HFFc6 (cell line): ENCODE data around the gene GRAMD4. TPM values are rescaled to one million over a fixed set of nuclear protein-coding genes. Genes with fewer than 3 reads are reported as not detected.
"Not testable (repeated sequence)": the region's sequence is repeated elsewhere in the genome, so short reads cannot be mapped to it uniquely, and the experiment has no call there.

Source experiments
- DNase-seq: peaks from one replicate; pipeline ENCODE4 v3.0.0-alpha.2; 2018
- H3K27ac Mint-ChIP-seq: 2 replicates; pipeline ENCODE4 v1.8.0; 2020; ENCODE audit warnings: mild to moderate bottlenecking, mixed read lengths
- H3K27me3 Mint-ChIP-seq: 2 replicates; pipeline ENCODE4 v1.8.0; 2021; ENCODE audit warnings: mild to moderate bottlenecking, moderate library complexity, mixed read lengths; ENCODE audit not compliant: insufficient read depth
- H3K36me3 Mint-ChIP-seq: 2 replicates; pipeline ENCODE4 v1.8.0; 2021; ENCODE audit warnings: low read depth, mixed read lengths
- H3K4me1 Mint-ChIP-seq: 2 replicates; pipeline ENCODE4 v1.8.0; 2020; ENCODE audit warnings: low read depth, mixed read lengths
- H3K4me3 Mint-ChIP-seq: 2 replicates; pipeline ENCODE4 v1.8.0; 2020; ENCODE audit warnings: mild to moderate bottlenecking, moderate library complexity, mixed read lengths
- H3K9me3 Mint-ChIP-seq: 2 replicates; pipeline ENCODE4 v1.8.0; 2020; ENCODE audit warnings: mild to moderate bottlenecking, mixed read lengths
- total RNA-seq, 6 experiments: library from RNA; stranded (reverse); fragmentation: NEBNext Ultra II Directional; extraction: Animal tissue kit (Norgen Biotek cat#: 25700); gene quantifications; 2 replicates in 1 of 6; 3 replicates in 5 of 6; pipeline ENCODE4 v1.2.3, GENCODE V29; 2021
- TF ChIP-seq, protein P1 (sequence below): fragments of 200-600 bp; sonication (generic); IDR thresholded peaks from 2 replicates; pipeline ENCODE4 v1.5.0; 2021; ENCODE audit warnings: antibody characterized with exemption, mild to moderate bottlenecking

Gene GRAMD4
- total RNA-seq, 6 experiments from 2014 or later = 6.8 to 16.3 (median 9.5) TPM

DNA sequence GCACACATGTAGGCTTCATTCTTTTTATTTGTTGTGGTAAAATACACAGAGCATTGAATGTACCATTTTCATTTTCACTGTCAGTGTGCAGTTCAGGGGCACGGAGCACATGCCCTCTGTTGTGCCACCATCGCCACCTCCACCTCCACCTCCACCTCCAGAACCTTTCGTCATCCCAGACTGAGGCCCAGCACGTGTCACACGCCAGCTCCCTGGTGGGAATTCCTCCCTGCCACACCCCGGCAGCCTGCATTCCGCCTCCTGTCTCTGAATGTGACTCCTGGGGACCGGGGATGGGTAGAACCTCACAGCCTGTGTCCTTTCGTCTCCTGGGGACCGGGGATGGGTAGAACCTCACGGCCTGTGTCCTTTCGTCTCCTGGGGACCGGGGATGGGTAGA, 10.9 kb downstream of the GRAMD4 start:
- TF ChIP-seq, protein P1, sequence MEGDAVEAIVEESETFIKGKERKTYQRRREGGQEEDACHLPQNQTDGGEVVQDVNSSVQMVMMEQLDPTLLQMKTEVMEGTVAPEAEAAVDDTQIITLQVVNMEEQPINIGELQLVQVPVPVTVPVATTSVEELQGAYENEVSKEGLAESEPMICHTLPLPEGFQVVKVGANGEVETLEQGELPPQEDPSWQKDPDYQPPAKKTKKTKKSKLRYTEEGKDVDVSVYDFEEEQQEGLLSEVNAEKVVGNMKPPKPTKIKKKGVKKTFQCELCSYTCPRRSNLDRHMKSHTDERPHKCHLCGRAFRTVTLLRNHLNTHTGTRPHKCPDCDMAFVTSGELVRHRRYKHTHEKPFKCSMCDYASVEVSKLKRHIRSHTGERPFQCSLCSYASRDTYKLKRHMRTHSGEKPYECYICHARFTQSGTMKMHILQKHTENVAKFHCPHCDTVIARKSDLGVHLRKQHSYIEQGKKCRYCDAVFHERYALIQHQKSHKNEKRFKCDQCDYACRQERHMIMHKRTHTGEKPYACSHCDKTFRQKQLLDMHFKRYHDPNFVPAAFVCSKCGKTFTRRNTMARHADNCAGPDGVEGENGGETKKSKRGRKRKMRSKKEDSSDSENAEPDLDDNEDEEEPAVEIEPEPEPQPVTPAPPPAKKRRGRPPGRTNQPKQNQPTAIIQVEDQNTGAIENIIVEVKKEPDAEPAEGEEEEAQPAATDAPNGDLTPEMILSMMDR = no peak
- Mint-ChIP-seq H3K4me1 (peaks cover 6% of the 10 kb centered on the region), H3K36me3 (no peaks in the 10 kb centered on the region), H3K27me3 (peaks cover 2% of the 10 kb centered on the region), H3K27ac (no peak overlapping the region), H3K4me3 (no peak overlapping the region), H3K9me3 (no peaks in the 10 kb centered on the region)
- DNase-seq = no peak

DNA sequence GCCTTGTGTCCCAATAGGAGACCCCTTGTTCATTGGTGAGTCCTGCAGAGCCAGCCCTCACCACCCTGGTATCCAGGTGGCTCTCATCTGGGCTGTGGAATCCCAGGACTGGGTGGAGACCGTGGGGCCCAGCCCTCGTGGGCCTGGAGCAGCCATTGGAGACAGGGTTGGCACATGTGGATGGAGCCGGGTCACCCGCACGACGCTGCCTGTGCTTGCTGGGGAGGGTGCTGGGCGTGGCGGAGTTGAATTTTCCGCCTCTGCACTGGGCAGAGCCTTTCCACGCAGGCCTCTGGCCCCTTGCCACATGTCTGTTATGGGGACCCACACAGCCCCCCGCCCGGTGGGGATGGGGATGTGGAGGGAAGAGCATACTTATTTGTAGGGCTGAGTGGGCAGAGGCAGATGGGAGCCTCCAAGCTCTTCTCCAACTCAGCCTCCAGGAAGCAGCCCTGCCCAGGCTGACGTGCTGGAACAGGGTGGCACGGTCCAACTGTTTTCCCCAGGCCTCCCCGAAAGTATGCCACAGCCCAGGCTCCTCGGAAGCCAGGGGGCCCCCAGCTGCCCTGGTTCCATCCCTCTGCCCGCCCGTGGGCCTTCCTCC, 12.6 kb downstream of the GRAMD4 start:
- DNase-seq = no peak
- no peaks in the 10 kb centered on the region for H3K36me3 Mint-ChIP-seq
- TF ChIP-seq, protein P1 = no peak
- H3K27me3 Mint-ChIP-seq = peaks cover 3% of the 10 kb centered on the region
- H3K27ac Mint-ChIP-seq = no peak overlapping the region
- H3K4me1 Mint-ChIP-seq = peaks cover 6% of the 10 kb centered on the region
- H3K9me3 Mint-ChIP-seq = no peaks in the 10 kb centered on the region
- H3K4me3 Mint-ChIP-seq = no peak overlapping the region

DNA sequence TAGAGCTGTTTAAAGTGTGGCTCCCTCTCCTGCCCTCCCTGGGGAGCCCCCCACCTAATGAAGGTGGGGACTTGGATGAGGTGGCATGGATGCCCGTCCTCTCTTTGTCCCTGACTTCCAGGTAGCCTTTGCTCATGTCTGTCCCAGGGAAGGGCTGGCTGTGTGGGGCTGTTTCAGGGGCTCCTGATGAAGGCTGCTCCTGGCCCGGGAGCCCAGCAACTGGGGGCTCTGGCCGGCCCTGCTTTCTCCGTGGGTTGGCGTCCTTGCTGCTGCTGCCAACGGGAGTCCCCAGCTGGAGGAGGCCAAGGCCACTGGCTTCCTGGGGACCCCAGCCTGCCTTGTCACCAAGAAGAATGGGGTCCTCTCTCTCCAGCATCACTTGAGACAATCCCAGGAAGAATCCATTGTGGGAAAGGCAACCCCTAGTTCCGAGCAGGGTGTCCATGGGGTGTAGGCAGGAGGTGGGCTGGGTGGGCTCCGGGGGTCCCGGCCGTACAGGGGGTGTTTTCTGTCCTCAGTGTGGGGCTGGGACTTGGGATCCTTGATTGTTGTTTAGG, 13.2 kb downstream of the GRAMD4 start:
- TF ChIP-seq, protein P1 = no peak
- DNase-seq = no peak
- H3K9me3 Mint-ChIP-seq = no peaks in the 10 kb centered on the region

DNA sequence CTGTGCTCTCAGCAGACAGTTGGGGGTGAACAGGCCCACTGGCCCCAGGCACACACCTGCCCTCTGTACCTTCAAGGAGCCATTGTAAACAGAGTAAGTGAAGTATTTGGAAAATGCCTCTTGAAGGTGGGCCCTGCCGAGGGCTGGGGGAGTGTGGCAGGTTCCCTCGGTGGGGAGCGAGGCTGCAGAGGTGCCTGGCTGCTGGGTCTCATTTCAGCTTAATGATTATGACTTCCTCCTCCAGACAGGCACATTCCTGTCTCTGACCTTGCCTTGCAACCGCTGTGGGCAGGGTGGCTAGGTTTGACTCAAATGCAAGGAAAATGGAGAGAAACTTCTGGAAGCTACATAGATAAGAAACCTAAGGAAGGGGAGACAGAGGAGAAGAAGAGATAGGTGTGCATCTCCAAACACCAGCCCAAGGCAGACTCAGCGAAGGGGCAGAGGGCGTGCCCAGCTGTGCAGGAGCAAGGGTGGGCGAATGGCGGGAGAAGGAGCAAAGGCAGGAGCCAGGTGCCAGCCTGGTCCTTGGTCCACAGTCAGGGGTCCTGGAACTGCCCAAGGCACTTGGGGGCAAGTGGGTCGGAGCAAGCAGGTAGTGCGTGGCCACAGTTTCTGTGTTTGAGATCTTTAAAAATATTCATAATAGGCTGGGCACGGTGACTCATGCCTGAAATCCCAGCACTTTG, 14.0 kb downstream of the GRAMD4 start:
- TF ChIP-seq, protein P1 = no peak
- Mint-ChIP-seq H3K4me3 (peak overlapping the region; percentile 32; the same call in 1 of the 2 replicates), H3K9me3 (no peaks in the 10 kb centered on the region), H3K27me3 (peaks cover 5% of the 10 kb centered on the region), H3K4me1 (peaks cover 6% of the 10 kb centered on the region), H3K36me3 (no peaks in the 10 kb centered on the region), H3K27ac (no peak overlapping the region)
- DNase-seq = no peak

More for the DNA sequence above, 13.2 kb downstream of the GRAMD4 start:
- no peak overlapping the region for H3K27ac Mint-ChIP-seq
- no peaks in the 10 kb centered on the region for H3K36me3 Mint-ChIP-seq
- no peak overlapping the region for H3K4me3 Mint-ChIP-seq
- H3K4me1 Mint-ChIP-seq = peaks cover 6% of the 10 kb centered on the region
- H3K27me3 Mint-ChIP-seq = peaks cover 5% of the 10 kb centered on the region

DNA sequence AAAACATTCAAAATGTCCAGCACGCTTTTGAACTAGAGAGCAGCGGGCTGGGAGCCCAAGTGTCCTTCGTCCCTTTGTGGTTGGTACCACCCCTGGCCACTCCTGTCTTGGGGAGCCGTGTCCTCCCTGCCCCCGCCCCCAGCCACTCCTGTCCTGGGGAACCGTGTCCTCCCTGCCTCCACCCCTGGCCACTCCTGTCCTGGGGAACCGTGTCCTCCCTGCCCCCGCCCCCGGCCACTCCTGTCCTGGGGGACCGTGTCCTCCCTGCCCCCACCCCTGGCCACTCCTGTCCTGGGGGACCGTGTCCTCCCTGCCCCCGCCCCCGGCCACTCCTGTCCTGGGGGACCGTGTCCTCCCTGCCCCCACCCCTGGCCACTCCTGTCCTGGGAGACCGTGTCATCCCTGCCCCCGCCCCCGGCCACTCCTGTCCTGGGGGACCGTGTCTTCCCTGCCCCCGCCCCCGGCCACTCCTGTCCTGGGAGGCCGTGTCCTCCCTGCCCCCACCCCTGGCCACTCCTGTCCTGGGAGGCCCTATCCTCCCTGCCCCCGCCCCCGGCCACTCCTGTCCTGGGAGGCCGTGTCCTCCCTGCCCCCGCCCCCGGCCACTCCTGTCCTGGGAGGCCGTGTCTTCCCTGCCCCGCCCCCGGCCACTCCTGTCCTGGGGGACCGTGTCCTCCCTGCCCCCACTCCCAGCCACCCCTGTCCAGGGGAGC, 14.9 kb downstream of the GRAMD4 start:
- H3K9me3 Mint-ChIP-seq, H3K4me3 Mint-ChIP-seq, H3K36me3 Mint-ChIP-seq, DNase-seq, H3K27ac Mint-ChIP-seq, H3K27me3 Mint-ChIP-seq, H3K4me1 Mint-ChIP-seq: not testable (repeated sequence)
